ENCODE results near the gene CPA4.
"Not testable (repeated sequence)": the region's sequence is repeated elsewhere in the genome, so short reads cannot be mapped to it uniquely, and the experiment has no call there.

CPA4 gene, protein sequence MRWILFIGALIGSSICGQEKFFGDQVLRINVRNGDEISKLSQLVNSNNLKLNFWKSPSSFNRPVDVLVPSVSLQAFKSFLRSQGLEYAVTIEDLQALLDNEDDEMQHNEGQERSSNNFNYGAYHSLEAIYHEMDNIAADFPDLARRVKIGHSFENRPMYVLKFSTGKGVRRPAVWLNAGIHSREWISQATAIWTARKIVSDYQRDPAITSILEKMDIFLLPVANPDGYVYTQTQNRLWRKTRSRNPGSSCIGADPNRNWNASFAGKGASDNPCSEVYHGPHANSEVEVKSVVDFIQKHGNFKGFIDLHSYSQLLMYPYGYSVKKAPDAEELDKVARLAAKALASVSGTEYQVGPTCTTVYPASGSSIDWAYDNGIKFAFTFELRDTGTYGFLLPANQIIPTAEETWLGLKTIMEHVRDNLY

DNA sequence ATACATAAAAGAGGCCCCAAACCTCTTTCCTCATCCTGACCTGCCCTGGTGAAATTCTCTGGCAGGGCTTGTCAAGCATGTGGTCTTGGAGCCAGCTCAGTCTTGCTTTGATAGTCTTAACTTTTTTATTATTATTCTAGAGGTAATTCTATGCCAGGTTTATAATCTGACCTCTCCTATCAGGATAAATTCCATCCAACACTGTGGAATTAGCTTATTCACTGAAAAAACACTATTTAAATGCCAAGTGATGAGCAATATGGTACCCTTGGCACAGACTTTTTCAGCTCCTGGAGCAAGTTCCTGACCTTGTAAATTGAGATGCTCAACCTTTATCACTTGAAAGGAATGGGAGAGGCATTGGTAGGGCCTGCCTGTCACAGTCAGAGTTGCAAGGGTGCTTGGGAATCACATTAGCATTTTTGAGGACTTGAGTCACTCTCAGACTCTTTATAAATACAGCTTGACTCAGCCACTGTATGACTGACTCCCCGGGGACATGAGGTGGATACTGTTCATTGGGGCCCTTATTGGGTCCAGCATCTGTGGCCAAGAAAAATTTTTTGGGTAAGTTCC lies at the start of gene CPA4:
Gene CPA4, plus strand, starts transcription at position 480 of the 576 bp plus-strand sequence. Its CDS starts 20 bp downstream, at position 500.
- no peak for DNase-seq

DNA sequence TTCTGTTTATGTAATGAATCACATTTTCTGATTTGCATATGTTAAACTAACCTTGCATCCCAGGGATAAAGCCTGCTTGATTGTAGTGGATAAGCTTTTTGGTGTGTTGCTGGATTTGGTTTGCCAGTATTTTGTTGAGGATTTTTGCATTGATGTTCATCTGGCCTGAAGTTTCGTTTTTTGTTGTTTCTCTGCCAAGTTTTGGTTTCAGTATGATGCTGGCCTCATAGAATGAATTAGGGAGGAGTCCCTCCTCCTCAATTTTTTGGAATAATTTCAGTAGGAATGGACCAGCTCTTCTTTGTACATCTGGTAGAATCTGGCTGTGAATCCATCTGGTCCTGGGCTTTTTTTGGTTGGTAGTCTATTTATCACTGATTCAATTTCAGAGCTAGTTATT lies 49.5 kb upstream of the CPA4 start:
- DNase-seq, result not testable (repeated sequence)

DNA sequence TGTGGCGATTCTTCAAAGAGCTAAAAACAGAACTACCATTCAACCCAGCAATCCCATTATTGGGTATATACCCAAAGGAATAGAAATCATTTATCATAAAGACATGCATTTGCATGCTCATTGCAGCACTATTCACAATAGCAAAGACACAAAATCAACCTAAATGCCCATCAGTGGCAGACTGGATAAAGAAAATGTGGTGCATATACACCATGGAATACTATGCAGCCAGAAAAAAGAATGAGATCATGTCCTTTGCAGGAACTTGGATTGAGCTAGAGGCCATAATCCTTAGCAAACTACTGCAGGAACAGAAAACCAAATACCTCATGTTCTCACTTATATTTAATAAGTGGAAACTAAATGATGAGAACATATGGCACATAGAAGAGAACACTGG lies 46.5 kb upstream of the CPA4 start:
- DNase-seq, result not testable (repeated sequence)

DNA sequence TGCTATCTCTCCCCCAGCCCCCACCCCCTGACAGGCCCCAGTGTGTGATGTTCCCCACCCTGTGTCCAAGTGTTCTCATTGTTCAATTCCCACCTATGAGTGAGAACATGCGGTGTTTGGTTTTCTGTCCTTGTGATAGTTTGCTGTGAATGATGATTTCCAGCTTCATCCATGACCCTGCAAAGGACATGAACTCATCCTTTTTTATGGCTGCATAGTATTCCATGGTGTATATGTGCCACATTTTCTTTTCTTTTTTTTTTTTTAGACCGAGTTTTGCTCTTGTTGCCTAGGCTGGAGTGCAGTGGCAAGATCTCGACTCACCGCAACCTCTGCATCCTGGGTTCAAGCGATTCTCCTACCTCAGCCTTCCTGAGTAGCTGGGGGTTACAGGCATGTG lies 44.1 kb upstream of the CPA4 start:
- DNase-seq, result not testable (repeated sequence)

DNA sequence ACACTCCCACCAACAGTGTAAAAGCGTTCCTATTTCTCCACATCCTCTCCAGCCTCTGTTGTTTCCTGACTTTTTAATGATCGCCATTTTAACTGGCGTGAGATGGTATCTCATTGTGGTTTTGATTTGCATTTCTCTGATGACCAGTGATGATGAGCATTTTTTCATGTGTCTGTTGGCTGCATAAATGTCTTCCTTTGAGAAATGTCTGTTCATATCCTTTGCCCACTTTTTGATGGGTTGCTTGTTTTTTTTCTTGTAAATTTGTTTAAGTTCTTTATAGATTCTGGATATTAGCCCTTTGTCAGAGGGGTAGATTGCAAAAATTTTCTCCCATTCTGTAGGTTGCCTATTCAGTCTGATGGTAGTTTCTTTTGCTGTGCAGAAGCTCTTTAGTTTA lies 43.3 kb upstream of the CPA4 start:
- not testable (repeated sequence) for DNase-seq

DNA sequence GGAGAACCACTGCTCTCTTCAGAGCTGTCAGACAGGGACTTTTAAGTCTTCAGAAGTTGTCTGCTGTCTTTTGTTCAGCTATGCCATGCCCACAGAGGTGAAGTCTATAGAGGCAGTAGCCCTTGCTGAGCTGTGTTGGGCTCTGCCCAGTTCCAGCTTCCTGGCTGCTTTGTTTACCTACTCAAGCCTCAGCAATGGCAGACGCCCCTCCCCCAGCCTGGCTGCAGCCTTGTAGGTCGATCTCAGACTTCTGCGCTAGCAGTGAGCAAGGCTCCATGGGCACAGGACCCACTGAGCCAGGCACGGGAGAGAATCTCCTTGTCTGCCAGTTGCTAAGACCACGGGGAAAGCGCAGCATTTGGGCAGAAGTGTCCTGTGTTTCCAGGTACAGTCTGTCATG lies 38.4 kb upstream of the CPA4 start:
- DNase-seq, result peak in 1 of 2 experiments; percentile 9

DNA sequence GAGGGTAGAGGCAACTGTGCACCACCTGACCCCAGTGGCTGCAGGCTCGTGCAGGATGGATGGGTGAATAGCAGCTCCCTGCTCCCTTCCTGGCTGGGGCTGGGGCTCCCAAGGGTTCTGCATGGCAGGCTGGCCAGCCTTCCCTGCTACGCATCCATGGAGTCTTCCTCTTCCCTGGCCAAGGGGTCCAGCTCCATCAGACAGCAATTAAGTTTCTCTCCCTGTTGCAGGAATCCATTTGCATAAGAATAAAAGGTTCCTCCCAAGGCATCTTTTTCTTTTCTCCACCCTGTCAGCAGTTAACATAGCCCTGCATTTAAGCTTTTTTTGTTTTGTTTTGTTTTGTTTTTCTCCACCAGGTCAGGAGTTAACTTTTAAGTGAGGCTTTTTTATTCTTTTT lies 36.3 kb upstream of the CPA4 start:
- DNase-seq, result no peak

DNA sequence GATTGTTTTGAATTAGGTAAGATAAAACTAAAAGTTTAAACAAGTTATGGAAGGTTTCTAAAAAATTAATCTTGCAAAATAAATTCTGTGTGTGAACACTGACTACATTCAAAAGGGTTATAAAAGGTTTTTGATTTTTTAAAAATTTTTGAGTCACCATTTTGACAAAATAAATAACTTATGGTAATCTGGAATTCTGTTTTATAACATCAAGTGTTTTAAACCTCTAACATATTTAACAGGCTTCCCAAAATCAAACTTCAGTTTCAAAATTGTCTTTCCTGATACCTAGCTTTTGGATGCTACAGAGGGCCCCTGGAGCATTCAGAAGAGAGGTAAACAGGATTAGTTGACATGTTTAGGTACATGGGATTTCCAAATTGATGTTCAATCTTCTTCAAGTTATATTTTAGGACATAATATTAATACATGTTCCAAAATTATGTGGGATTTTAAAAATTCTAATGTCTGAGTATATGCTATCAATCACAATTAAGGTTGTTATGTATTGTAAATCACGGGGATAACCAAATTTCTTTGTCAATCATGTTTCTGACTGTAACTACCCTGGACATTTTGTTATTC lies 34.4 kb upstream of the CPA4 start:
- no peak for DNase-seq

DNA sequence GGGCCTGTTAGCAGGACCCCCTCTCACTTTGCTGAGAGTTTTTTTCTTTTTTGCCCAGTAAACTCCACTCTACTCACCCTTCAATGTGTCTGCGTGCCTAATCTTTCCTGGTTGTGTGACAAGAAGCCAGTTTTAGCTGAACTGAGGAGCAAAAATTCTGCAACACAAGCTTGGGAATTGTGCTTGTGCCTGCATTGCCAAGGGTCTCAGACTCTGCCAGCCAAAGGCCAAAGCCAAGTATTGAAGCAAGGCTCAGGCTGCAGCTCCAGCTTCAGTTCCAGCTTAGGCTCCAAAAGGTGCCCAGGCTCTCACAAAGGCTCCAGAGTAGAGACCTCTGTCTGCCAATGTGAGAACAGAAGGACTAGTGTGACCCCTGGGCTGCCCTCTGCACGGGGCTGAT lies 30.5 kb upstream of the CPA4 start:
- DNase-seq, result no peak

DNA sequence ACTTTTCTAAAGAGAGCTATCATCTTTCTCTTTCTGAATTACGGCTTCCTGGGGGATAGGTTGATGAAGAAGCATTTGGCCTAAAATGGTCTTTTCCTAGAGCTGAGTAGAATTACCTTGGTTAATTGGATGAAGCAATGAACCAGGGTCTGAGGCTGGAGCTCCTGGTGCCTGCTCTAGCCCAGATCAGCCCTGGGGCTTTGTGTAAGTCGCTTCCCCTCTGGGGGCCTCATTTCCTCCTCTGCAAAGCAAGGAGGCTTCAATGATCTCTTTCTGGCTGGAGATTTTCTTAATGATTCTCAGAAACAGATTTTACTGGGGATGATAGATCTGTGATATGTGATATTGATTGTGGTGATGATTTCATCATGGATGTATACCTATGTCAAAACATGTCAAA lies 29.8 kb upstream of the CPA4 start:
- no peak for DNase-seq

DNA sequence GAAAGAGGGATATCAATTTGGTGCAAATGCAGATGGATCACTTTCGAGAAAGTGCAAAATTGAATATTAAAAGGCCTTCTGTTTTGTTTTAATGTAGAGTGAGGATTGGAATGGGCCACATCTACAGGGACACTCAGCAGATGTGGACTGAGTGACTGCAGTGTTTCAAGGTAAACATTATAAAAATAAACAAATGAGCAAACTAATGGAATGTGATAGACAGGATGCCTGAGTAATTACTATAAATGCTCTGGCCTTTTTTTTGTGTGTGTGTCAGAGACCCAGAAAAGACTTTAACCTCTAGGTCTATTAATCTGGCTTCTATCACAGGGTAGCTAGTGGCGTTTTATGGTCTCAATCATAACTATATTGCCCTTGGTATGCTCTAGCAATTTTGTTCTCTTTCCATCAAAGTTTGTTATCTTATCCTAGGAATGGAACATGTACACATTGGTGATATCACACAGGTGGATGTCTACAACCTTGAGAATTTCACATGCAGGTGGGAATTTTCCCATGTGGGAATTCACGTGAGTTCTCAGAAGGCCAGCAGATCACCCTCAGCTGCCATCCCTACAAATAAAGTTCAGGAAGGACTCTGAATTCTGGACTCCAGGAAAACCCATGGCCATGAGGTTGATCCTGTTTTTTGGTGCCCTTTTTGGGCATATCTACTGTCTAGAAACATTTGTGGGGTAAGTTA lies 26.6 kb upstream of the CPA4 start, which contains the start of gene CPA2:
Gene CPA2, plus strand, starts transcription at position 606 of the 703 bp plus-strand sequence. Its CDS starts 19 bp downstream, at position 625.
- no peak for DNase-seq

DNA sequence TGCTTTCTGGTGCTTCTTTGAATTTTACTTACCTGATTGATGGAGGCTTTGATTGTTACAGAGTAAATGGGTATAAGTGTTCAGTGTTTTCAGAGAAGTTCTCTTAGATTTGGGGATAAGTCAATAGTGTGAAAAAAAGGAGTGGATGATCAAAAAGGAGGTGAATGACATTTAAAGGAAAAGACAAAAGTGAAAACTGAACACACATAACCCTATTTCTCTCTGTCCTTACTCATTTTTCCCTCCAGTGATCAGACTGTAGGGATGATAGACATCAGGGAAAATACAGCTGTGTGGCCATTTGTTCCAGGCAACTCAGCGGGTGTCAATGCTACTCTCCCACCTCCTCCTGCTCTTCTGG lies 26.0 kb upstream of the CPA4 start:
- no peak for DNase-seq

DNA sequence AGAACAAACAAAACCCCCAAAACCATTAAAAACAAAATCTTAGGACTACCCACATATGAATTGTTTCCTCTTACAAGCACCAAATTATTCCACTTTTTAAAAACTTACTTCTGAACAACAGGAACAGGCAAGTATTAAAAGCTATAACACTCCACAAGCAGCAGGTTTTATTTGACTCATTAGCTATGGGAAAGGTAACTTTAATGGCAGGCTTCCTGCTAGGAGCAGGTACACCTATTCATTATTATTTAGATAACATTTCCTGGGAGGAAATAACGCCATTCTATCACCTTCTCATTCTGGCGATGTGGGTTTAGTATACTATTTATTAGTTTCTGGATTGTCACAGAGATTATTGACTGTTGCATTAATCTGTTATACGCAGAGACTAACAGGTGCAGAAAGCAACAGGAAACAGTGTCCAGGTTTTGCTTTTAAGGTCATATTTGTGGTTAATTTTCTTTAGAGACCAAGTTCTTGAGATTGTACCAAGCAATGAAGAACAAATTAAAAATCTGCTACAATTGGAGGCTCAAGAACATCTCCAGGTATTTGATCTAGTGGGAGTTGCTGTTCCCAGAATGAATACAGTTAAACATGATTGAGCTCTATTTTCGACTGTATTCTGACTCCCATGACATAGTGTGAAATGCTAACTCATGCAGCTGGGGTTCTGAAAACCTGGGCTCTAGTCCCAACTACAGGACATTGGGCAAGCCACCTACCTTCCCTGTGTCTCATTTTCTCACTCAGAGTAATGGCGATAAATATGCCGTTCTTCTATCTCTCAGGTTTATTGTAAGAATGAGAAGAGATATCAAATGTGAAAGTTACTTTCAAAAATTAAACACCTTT lies 24.3 kb upstream of the CPA4 start:
- no peak for DNase-seq

DNA sequence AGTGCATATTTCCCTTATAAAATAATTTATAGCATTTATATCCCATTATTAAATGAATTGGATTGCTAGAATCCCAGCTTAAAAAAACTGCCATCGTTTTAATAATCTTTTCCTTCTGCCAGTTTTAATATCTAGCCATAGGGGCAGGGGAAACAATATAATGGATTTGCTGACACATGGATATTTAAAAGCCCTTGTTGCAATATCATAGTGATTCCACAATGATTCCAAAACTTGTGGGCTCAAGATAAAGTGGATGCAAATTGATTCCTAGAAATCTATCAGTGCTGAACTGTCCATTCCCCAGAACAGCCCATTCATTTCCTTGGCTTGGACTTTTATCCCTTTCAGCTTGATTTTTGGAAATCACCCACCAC lies 23.7 kb upstream of the CPA4 start:
- DNase-seq, result no peak

DNA sequence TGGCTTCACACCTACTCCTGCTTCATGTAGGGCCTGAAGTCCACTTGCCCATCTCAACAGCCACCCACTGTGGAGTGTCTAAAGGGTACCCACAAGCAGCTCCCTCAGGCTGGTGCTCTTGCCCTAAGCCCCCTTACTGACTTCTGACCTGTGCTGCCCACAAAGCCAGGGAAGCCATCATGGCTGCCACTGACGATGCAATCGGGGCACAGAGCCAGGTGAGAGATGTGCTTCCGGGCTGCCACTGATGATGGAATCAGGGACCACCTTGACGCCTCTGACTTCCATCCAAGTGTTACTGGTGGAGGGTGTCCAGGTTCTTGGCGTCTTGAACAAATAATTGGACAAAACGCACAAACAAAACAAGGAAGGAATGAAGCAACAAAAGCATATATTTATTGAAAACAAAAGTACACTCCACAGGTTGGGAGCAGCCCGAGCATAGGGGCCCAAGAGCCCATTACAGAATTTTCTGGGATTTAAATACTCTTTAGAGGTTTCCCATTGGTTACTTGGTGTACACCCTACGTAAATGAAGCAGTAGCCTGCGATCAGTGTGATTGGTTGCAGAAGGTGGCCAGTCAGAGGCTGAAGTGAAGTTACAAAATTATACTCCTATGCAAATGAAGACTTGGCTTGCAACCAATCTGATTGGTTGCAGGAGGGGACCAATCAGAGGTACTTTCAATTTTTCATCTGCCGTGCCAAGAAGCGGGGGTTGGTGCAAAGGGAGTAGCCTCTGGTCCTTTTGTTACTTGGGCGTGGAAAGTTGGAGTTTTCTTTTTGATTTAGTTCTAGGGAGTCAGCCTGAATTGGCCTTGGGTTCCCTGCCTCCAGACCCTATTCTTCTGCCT lies 21.8 kb upstream of the CPA4 start:
- no peak for DNase-seq

DNA sequence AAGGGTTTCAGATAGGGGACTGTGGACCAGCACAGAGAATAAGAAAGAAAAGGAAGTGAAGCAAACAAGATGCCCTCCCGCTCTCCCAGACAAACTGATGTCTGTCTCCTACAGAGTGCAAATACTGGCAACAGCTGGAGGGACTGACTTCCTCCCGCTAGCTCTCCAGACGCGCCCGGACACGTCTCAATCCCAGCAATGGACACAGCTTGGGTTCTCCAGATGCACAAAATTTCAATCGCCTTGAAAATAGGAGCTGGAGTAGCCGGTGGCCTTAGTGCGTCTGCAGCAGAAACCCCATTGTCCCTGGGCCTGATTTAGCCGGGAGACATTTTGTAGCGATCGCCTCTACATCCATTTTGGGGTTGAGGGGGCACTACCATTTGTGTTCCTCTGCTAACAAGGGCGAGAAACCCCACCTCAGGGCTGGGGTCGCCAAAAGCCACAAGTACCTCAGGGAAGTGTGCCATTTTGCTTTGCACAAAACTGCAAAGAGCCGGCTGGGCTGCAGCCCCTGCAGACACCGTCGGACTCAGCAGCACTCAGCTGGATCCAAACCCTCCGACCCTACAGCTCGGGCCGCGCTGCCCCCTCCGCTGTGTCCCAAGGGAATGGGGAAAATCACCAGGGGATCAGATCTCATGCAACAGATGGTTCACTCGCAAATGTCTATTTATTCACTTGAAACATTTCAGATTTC lies 20.4 kb upstream of the CPA4 start:
- peak; percentile 28 to 57 for DNase-seq

DNA sequence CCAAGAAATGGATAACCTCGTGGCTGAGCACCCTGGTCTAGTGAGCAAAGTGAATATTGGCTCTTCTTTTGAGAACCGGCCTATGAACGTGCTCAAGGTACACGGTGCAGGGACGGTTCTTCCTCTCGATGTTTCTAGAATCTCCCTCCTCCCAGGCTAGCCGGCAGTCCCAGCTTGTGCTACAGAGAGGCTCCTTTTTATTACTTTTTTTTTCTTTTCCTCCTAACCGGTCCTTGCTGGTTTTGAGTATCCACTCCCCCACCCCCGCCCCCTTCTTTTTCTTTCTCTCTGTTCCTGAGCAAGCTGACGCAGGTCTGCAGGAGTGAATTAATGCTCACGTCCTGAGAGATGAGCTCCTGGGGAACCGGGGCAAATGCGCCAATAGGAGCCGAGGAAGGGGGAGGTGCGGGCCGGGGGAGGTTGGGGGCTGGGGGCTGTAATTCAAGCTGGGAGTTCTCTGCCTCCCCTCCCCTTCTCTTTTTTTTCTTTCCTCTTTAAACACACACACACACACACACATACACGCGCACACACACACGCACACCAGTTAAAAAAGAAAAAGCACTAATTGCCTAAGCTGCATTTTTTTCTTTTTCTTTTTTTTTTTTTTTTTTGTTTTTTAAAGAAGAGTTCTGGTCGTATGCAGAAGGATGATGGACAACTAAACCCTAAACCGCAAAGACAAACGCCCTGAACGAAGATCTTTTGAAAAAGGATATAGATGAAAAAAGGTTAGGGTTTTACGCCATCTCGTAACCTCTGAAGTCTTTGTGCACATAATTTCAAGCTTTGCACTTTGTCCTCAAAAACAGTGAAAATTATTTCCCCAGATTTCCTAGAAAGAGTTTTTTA lies 19.7 kb upstream of the CPA4 start:
- peak; percentile 84 to 87 for DNase-seq

DNA sequence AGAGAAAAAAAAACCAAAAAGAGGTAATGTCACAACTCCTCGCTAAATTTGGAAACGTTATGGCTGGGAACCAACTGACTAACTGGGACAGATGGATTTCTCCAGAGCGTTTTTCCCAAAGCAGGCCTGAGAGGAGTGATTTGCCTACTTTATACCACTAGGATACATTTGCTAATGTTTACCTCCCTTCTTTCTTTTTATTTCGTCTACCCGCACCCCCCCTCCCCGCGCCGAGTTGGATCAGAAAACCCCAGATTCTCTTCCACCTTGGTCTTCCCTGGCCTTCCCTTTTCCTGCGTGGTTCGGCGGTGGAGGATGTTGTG lies 19.1 kb upstream of the CPA4 start:
- peak; percentile 47 to 66 for DNase-seq

DNA sequence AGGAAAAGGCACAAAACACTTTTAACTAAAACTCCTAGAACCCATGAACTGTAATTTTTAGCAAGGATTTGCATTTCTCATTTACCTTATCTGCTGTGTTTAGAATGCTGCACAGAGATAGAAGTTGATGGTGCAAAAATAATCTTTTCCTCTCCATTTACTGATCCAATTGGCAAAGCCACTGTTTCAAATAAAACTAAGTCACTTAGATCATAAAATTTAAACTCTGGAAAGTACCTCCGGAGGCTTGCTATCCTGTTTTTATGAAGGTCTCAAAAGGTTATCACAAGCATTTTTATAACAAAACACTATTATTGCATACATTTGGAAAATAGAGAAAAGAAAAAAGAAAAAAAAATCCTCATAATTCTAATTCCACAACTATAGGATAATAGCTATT lies 18.7 kb upstream of the CPA4 start:
- DNase-seq, result no peak

DNA sequence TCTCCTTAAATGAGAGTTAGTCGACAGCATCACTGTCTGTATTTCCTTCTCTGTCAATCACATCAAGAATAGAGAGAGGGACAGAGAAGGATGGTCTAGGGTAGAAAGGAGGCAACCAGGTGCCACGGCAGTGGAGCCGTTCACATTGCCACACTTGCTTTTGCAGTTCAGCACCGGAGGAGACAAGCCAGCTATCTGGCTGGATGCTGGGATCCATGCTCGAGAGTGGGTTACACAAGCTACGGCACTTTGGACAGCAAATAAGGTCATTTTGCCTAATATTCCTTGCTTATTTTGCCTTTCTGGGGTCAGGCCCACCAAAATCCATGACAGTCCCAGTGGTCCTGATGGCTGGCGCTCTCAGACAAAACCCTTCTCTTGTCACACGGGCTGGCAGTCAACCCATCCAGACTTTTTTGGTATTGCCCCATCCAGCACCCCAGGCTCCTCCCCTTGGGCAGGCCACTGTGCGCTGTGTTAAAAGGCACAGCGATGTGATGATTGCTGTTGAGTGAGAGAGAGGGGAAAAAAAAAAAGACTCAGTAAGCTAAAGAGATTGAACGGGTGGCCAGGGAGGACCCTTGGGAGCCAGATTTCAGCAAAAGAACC lies 17.9 kb upstream of the CPA4 start:
- DNase-seq, result no peak

Measured in NCI-H526 (cell line).